GM06990 (cell line): ENCODE data around the gene C13orf46.

Experiments
- DNase-seq: peaks from one replicate; pipeline ENCODE4 v3.0.0-alpha.2; 2011; ENCODE audit not compliant: insufficient read length; ENCODE audit errors: extremely low read depth
- H3K27me3 ChIP-seq: replicated peaks from 2 replicates; pipeline ENCODE4 v1.6.0; 2011; ENCODE audit warnings: low read length; ENCODE audit not compliant: control insufficient read depth, insufficient read depth
- H3K36me3 ChIP-seq: 2 replicates; pipeline ENCODE4 v1.5.1; 2011; ENCODE audit warnings: low read length; ENCODE audit not compliant: control insufficient read depth, insufficient read depth
- H3K4me3 ChIP-seq: replicated peaks from 2 replicates; pipeline ENCODE4 v1.5.1; 2011; ENCODE audit warnings: low read depth, mild to moderate bottlenecking, control low read depth, low read length
- TF ChIP-seq, protein P1 (sequence below): IDR thresholded peaks from 2 replicates; pipeline ENCODE4 v1.5.1; 2011; ENCODE audit warnings: low read length, control low read depth, mild to moderate bottlenecking, inconsistent platforms; ENCODE audit not compliant: insufficient read depth, poor library complexity, severe bottlenecking

The C13orf46 gene

DNA sequence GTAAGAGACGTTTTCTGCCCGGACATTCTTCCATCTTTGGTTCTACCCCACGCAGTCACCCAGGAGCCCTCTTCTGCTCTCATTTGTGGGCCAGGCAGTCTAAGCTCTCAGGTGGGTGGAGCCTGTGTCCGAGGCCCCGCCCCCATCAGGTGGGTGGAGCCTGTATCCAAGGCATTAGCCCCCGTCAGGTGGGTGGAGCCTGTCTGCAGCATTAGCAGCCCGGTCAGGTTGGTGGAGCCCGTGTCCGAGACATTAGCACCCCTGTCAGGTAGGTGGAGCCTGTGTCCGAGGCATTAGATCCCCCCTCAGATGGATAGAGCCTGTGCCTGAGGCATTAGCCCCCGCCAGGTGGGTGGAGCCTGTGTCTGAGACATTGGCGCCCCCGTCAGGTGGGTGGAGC is 45.5 kb upstream of the C13orf46 start:
- Histone ChIP-seq H3K36me3 (peaks cover 38% of the 10 kb centered on the region), H3K27me3 (no peaks in the 10 kb centered on the region), H3K4me3 (no peak overlapping the region)
- no peak for DNase-seq
- TF ChIP-seq, protein P1, sequence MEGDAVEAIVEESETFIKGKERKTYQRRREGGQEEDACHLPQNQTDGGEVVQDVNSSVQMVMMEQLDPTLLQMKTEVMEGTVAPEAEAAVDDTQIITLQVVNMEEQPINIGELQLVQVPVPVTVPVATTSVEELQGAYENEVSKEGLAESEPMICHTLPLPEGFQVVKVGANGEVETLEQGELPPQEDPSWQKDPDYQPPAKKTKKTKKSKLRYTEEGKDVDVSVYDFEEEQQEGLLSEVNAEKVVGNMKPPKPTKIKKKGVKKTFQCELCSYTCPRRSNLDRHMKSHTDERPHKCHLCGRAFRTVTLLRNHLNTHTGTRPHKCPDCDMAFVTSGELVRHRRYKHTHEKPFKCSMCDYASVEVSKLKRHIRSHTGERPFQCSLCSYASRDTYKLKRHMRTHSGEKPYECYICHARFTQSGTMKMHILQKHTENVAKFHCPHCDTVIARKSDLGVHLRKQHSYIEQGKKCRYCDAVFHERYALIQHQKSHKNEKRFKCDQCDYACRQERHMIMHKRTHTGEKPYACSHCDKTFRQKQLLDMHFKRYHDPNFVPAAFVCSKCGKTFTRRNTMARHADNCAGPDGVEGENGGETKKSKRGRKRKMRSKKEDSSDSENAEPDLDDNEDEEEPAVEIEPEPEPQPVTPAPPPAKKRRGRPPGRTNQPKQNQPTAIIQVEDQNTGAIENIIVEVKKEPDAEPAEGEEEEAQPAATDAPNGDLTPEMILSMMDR: no peak

DNA sequence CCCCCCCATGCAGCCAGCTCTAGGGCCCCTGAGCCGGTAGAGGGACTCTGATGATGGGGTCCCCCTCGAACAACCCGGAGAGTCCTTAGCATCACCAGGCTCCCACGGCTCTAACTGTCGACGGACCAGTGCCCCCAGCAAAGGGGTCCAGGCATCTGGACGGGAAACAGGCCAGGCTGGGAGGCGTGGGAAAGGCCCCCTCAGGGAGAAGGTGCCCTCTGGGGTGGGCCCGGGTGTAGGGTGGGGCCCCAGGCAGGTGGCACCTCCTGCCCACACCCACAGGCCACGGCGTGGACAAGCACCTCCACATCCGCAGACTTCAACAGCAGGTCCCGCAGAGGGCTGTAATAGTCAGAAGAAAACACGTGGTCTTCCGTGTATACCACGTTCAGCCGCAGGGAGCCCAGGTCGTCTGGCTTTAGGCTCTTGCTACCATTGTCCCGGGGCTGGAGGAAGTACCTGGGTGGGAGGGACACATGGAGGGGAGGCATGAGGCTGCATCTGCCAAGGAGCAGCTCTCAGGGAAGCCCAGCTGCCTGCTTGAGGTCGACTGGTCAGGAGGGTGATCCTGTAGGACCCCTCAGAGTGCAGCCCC is 44.7 kb upstream of the C13orf46 start:
- no peak overlapping the region for H3K4me3 ChIP-seq
- no peak for DNase-seq
- no peaks in the 10 kb centered on the region for H3K27me3 ChIP-seq
- peaks cover 38% of the 10 kb centered on the region for H3K36me3 ChIP-seq
- TF ChIP-seq, protein P1: no peak

DNA sequence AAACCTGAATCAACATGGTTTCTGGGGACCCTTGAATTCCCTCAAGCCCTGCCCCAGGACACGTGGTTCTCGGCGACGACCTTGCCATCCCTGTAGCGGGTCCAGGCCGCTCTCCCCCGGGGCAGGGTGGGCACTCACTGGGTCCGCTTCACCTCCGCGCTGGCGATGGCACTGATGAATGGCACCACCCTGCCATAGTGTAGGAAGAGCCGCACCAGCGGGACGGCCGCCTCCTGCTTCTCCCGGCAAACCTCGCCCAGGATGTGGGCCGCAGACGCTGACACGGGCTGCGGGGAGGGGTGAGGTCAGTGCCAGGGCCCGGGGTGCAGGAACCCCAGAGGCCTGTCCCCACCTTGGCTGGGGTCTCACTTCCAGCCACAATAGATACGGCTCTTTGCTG is 44.1 kb upstream of the C13orf46 start:
- TF ChIP-seq, protein P1: no peak
- H3K27me3 ChIP-seq: no peaks in the 10 kb centered on the region
- H3K4me3 ChIP-seq: no peak overlapping the region
- peaks cover 41% of the 10 kb centered on the region for H3K36me3 ChIP-seq
- no peak for DNase-seq

DNA sequence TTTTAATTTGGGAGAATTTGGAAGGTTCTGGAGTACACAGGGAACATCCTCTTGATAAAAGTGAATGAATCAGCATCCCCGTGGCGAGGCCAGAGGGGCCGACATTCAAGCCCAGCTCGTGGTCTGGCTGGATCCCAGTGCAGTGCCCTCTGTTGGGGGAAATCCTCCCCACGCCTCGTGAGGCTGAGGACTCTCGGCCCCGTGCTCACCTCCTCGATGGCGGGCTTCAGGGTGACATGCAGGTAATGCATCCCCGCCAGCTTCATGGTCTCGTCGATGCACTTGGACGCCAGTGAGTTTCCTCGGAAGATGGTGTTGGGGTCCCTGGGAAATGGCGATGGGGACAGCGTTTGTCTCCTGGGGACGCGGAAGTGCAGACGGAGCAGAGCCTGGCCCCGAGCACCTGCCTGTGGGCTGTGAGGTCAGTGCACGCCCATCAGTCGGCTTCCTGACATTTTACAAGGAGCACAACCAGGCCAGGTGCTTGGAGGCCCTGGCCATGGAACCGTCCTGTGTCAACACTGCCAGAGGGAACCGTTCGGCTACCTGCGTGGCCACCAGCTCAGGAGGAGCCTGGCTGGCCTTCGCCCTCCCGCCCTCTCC is 43.3 kb upstream of the C13orf46 start:
- TF ChIP-seq, protein P1: peak; percentile 20
- no peak for DNase-seq
- Histone ChIP-seq H3K4me3 (no peak overlapping the region), H3K27me3 (no peaks in the 10 kb centered on the region), H3K36me3 (peaks cover 42% of the 10 kb centered on the region)

DNA sequence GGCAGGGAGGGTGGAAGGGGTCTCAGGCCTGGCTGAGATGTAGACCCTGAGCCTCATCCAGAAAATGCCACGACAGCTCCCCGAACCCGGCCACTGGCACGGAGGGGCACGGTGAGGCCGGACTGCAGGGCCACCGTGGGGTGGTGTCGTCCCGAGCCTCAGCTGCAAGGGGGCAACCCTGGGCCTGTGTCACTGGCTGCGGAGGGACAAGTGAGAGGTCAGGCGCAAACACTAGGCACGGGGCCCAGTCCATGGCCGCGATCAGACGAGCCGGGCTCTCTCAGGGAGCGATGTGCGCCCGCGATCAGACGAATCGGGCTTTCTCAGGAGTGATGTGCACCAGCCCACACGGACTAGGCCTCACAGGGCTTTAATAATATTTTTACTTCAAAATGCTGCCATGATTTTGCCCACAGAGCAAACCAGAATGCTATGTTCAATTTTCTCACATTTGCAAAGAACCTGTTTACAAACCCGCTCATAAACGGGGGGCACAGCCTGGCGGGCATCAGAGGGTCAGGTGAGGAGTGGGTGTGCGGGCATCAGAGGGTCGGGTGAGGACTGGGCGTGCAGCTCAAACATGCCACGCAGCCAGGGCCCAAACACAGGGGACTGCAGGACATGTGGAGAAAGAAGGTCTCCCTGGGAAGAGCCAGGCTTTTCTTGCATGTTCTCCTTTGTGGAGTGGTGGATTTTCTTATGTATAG is 42.6 kb upstream of the C13orf46 start:
- Histone ChIP-seq H3K36me3 (peaks cover 43% of the 10 kb centered on the region), H3K4me3 (no peak overlapping the region), H3K27me3 (no peaks in the 10 kb centered on the region)
- TF ChIP-seq, protein P1: no peak
- DNase-seq: no peak
